GM08714 (cell line): ENCODE data around the gene PRLH.

ENCODE experiments used
- H3K4me3 ChIP-seq: fragments of 200-500 bp; sonication (Bioruptor generic); 2 replicates; pipeline ENCODE4 v1.5.1; 2014; ENCODE audit warnings: mild to moderate bottlenecking, low read length, inconsistent platforms
- ZNF274 ChIP-seq: IDR thresholded peaks from 2 replicates; pipeline ENCODE4 v1.6.1; 2012; ENCODE audit warnings: mild to moderate bottlenecking, low read depth, low read length

The PRLH gene

GRCh38 chr2:237566401-237567235 is at the start of gene PRLH:
Gene PRLH, plus strand, starts transcription at chr2:237566574. Its CDS starts 0 bp downstream, at chr2:237566574.
- no peak for TF ChIP-seq ZNF274
- no peak within 1 kb of the TSS for H3K4me3 ChIP-seq

- TF ChIP-seq ZNF274, result no peak
- H3K4me3 ChIP-seq, result no peak overlapping the region
These were observed 49.2 kb upstream of the PRLH start for GRCh38 chr2:237517163-237517562.

GRCh38 chr2:237517990-237518389 is 48.4 kb upstream of the PRLH start:
- H3K4me3 ChIP-seq, result no peak overlapping the region
- TF ChIP-seq ZNF274, result no peak

GRCh38 chr2:237519506-237520245 is 46.7 kb upstream of the PRLH start:
- TF ChIP-seq ZNF274, result no peak
- H3K4me3 ChIP-seq, result no peak overlapping the region

DNA sequence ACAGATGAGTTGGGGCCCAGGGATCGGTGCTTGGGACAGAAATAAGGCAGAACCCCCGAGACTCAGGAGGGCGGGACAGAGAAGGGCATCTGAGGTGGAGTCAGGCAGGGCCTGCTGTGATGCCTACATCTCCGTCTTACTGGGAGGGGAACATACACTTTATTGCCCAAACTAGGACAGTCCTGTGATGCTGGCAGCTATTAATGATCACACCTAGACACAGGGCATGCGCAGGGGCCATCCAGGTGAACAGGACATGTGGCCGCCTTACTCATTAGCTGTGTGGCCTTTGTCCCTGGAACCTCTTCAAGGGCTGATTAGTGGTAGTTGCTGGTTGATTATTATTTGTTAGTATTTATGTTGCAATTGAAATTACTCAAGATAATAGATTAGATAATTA is 46.1 kb upstream of the PRLH start:
- no peak overlapping the region for H3K4me3 ChIP-seq
- TF ChIP-seq ZNF274, result no peak

DNA sequence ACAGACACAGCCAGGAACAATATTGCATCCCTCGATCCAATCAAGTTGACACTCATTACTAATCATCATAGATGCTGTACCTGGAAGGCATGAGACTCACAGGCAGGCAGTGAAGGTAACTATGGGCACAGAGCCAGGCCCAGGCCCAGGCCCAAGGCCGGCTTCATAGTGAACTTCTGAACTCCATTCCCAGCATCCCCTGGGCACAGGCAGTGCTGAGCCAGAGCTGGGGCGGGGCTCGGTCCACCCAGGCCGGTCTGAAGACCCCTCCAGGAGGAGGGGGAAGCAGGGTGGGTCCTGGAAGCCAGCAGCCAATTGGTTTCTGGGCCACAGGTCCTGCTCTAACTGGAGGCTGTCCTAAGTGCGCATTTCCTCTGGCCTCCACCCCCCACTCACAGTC is 41.7 kb upstream of the PRLH start:
- no peak overlapping the region for H3K4me3 ChIP-seq

GRCh38 chr2:237525559-237526157 is 40.7 kb upstream of the PRLH start:
- no peak overlapping the region for H3K4me3 ChIP-seq
- no peak for TF ChIP-seq ZNF274

More for the DNA sequence above, 41.7 kb upstream of the PRLH start:
- no peak for TF ChIP-seq ZNF274

DNA sequence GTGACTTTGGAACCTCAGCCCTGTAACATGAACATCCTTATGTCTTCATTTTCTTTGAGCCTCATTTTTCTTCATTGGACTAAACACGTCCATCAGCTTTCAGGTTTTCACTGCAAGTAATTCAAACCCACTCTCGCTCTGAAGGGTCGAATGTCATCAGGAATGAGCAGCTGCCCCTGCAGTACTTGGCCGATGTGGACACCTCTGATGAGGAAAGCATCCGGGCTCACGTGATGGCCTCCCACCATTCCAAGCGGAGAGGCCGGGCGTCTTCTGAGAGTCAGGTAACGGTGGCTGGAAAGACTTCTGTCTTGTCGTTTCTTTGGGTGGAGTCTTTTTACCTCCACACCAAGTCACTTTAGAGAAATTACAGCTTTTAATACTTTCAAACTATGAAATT is 39.1 kb upstream of the PRLH start:
- no peak for TF ChIP-seq ZNF274

GRCh38 chr2:237527766-237528165 is 38.6 kb upstream of the PRLH start:
- H3K4me3 ChIP-seq, result no peak overlapping the region
- no peak for TF ChIP-seq ZNF274

More for the DNA sequence above, 39.1 kb upstream of the PRLH start:
- no peak overlapping the region for H3K4me3 ChIP-seq

DNA sequence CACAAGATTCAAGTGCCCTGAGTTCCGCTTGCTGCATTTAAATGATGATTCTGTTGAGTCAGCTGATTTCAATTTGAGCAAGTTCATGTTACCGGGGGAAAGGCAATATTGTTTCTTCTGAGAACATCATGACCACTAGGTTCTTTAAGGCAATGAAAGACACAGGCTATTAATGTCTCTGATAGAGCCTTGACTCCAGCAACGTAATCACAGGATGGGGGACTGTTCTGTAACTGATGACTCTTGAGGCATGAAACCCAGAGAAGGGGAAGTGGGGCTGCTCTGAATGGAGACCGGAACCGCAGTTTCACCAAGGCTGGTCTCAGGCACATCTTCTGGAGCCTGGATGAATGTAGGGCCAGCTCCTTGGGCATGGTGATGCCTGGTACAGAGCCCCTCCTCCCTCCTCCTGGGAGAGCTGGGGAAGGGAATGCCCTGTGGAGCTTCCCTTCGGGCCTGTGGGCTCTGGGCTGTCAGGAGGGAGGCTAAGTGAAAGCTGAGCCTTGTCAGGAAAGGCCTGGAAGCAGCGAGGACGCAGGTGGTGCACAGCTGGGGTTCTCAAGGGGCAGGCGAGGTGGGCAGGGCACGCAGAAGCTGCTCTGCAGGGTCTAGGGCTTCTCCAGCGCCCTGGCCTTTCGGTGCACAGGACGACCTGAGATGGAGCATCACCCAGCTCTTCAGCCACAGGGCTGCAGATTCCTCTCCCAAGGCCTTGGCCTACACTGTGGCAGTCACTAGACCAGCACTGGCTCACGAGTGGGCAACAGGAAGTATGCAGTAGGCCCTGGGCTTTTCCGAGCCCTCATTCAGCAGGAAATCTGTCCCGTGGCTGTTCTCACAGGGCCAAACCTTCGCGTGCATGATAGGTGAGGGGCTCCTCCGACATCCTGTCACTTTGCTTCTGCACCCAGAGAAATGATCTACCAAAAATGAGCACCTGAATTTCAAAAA is 36.6 kb upstream of the PRLH start:
- H3K4me3 ChIP-seq, result no peak overlapping the region
- TF ChIP-seq ZNF274, result no peak

DNA sequence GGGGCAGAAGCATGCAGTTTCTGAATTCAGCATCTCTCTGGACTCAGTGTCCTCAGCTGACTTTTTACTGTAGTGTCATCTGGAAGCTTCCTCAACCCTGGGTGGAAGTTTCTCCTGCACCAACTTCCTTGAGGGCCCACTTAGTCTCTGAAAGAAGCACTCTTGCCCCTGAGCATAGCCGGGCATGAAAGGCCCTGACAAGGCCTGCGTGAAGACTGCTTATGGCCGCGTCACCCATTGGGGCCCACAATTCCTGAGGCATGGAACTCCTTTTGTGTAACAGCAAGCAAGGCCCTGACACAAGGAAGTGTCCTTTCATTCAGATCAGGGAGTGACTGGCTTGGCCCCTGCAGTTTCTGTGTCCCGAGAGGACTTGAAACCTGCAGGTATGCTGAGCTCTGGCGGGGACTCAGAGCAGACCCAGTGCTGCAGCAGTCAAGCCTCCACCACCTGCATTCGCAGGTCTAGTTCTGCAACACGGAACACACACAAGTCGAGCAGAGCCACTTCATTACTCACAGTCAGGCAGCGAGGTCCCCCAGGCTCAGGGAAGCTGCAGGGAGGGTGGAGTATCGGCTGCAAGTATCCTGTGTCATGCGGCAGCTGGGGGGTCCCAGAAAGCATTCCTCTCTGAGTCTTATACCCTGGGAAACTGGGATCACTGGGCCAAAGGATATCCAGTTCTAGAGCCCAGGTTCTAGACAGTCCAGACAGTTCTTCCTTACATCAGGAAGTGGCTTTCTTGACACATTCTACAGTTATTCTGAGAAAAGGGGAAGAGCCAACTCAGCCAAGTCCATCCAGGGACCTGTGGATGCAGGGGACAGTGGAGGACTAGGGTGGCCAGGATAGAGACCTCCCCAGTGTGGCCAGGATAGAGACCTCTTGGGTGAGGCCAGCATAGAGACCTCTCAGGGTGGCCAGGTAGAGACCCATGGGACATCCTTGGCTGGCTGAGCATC is 35.6 kb upstream of the PRLH start:
- TF ChIP-seq ZNF274, result no peak
- no peak overlapping the region for H3K4me3 ChIP-seq

DNA sequence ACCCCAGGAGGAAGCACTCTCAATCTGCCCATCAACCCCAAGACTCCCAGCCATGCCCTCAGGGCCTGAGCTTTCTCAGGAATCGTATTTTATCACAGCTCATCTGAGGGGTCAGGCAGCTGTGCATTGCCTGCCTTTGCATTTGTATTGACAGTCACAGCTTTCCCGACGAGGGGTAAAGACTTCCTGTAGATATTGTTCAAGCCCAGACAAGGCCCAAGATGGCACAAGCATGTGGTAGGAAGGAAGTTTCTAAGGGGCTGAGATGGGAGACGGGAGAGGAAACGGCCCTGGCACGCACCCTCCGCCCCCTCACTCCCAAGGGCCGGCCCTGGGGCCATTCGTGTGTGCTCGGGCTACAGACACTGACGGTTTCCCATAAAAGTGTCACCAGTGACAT is 34.2 kb upstream of the PRLH start:
- H3K4me3 ChIP-seq, result no peak overlapping the region
- TF ChIP-seq ZNF274, result no peak
